Neuron (in vitro differentiated cells): ENCODE results near the gene ATP5ME.

Experiments used
- H2AFZ ChIP-seq: one replicate; pipeline ENCODE4 v1.6.1; 2013; ENCODE audit warnings: low read depth, mild to moderate bottlenecking, inconsistent platforms, low read length, moderate library complexity
- H3K27me3 ChIP-seq: one replicate; pipeline ENCODE4 v1.6.1; 2013; ENCODE audit warnings: low read length; ENCODE audit not compliant: insufficient read depth
- H3K36me3 ChIP-seq: one replicate; pipeline ENCODE4 v1.6.1; 2013; ENCODE audit warnings: low read length; ENCODE audit not compliant: insufficient read depth
- H3K4me1 ChIP-seq: one replicate; pipeline ENCODE4 v1.6.1; 2013; ENCODE audit warnings: low read length; ENCODE audit not compliant: insufficient read depth
- H3K4me3 ChIP-seq: 2 replicates; pipeline ENCODE4 v1.5.1; 2013; ENCODE audit warnings: mild to moderate bottlenecking, low read length, moderate library complexity
- H3K9me3 ChIP-seq: one replicate; pipeline ENCODE4 v1.6.1; 2013; ENCODE audit warnings: low read length

The ATP5ME gene

DNA sequence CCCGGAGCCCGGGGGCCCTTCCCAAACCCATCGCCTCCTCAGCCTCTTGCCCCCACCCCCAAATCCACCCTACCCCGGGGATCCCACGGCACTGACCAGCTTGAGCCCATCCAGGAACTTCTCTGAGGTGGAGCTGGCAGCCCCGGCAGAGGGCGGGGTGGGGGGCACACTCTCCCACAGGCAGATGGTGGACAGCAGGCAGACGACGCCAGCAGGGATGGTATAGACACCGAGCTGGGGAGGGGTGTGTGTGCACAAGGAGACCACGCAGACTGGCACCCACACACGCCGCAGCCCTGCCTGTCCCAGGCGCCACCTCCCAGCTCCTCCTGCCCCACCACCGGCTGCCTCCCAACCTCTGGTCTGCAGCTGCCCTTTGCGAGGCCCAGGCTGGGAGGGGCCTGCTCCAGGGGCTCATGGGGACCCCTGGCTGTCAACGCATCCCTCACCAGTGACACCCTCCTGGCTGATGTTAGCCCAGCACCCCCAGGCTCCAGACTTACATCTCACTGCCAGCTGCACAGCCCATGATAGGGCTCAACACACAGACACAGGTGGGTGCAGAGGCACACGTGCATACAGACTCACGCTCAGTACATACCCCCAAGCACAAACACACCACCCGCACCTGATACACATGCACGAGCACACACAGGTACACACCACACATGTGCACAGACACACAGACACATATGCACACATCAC, 10.7 kb upstream of the ATP5ME start:
- Histone ChIP-seq H3K9me3 (no peaks in the 10 kb centered on the region), H3K27me3 (no peaks in the 10 kb centered on the region), H3K36me3 (no peaks in the 10 kb centered on the region), H3K4me1 (peaks cover 4% of the 10 kb centered on the region), H2AFZ (no peak overlapping the region), H3K4me3 (no peak overlapping the region)

DNA sequence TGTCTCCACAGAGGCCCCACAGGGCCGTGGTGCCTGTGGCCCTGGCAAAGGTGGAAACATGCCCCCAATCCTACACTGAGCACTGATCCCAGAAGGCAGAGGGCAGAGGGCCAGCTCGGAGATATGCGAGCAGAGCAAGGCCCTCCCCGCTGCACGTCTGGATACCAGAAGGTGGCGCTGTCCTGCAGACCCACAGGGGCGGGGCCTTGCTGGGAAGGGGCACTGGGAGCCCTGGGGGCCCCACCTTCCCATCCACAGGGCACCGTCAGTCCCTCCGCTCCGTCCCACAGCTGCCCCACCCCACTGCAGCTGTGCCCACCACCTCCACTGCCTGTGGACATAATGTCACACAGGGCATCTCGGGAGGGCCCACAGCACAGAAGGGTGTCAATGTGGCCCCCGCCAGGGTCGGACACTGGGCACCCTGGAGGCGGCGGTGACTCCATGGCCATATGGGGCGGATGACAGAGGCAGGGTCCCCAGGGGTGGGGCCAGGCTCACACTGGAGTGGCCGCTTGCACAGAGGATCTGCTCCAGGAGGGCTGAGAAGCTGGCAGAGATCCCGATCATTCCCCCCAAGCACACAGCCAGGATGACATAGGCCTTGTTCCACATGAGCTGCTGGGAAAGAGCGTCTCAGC, 10.0 kb upstream of the ATP5ME start:
- H2AFZ ChIP-seq = no peak overlapping the region

DNA sequence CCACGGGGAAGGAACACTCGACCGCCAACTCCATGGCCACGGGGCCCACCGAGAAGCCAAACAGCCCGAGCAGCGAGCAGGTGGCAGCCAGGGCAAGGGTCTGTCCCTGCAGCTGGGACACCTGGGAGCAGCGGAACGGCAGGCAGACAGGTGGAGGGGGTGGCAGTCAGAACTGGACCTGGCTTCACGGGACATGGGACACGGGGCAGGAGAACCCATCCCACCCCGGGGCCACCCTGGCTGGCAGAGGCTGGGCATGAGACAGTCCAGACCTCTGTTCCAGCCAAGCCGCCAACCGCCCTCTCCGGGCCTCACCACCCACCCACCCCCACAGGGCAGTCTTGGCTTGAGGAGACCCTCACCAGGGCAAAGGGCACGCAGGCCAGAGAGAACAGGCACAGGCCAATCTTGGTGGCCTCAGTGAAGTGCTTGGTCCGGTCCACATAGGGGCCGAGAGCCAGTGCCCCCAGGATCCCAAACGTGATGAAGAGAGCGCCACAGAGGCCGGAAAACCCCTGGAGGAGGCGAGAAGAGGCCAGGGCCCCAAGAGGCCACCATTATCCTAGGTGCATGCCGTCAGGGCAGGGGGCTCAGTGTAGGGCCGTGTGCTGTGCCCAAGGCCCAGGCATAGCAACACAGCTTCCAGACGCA, 9.3 kb upstream of the ATP5ME start:
- H3K9me3 ChIP-seq = no peaks in the 10 kb centered on the region
- no peak overlapping the region for H3K4me3 ChIP-seq
- peaks cover 4% of the 10 kb centered on the region for H3K4me1 ChIP-seq
- H3K27me3 ChIP-seq = no peaks in the 10 kb centered on the region
- no peaks in the 10 kb centered on the region for H3K36me3 ChIP-seq
- H2AFZ ChIP-seq = no peak overlapping the region

More for the DNA sequence above, 10.0 kb upstream of the ATP5ME start:
- Histone ChIP-seq H3K9me3 (no peaks in the 10 kb centered on the region), H3K4me3 (no peak overlapping the region), H3K27me3 (no peaks in the 10 kb centered on the region), H3K4me1 (peaks cover 4% of the 10 kb centered on the region), H3K36me3 (no peaks in the 10 kb centered on the region)

DNA sequence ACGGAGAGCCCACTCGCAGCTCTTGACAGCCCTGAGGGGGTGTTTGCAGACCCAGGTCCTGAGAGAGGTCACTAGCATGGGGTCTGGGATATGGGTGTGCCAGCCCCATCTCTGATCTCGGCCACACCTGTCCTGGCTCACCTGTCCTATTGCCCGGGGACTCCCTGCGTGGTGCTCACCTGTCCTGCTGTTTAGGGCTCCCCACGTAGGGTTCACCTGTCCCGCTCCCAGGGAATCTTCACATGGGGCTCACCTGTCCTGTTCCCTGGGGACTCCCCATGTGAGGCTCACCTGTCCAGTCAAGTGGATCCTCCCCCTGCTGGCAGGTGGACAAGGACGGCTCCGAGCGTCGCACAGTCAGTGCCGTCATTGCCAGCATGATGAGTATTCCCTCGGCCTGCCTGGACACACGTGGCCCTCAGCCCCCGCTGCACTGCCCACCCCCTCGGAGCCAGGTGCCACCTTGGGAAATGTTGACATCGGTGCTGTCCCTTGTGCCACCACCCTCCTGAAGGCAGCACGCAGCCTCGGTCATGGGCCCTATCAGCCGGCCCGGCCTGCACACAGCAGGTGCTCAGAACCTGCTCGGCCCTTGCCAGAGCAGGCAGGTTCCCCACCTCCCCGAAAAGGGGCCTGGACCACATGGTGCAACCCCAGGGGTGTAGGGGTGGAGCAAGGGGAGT, 8.6 kb upstream of the ATP5ME start:
- Histone ChIP-seq H3K4me3 (no peak overlapping the region), H2AFZ (no peak overlapping the region), H3K9me3 (no peaks in the 10 kb centered on the region), H3K27me3 (no peaks in the 10 kb centered on the region), H3K36me3 (no peaks in the 10 kb centered on the region), H3K4me1 (peaks cover 4% of the 10 kb centered on the region)

DNA sequence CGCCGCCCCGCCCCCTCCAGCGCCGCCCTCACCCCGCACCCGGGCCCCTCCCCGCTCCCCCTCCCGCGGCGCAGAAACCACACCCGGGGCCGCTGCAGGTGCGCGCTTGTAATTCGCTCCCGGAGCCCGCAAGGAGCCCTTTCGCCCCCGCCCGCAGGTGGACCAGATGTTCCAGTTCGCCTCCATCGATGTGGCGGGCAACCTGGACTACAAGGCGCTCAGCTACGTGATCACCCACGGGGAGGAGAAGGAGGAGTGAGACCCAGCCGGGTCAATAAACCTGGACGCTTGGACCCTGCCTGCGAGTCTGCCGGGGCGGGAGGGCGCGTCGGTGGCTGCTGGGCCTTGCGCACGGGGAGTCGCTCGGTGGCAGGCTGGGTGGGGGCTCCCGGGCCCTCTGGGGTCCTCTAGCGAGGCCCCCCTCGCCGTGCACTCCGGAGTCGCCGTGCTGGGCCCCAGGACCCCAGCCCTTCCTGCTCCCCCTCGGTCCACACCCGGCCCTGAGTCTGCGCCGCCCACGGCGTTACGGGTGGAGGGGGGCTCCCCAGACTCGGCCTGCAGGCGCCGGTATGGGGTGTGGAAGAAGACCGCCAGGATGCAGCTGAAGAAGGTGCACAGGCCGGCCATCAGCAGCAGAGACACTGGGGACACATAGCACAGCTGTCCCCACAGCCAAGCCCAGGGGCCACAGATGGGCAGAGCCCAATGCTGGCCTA, 7.8 kb upstream of the ATP5ME start:
- Histone ChIP-seq H3K9me3 (no peaks in the 10 kb centered on the region), H3K36me3 (no peaks in the 10 kb centered on the region), H3K4me3 (no peak overlapping the region)

DNA sequence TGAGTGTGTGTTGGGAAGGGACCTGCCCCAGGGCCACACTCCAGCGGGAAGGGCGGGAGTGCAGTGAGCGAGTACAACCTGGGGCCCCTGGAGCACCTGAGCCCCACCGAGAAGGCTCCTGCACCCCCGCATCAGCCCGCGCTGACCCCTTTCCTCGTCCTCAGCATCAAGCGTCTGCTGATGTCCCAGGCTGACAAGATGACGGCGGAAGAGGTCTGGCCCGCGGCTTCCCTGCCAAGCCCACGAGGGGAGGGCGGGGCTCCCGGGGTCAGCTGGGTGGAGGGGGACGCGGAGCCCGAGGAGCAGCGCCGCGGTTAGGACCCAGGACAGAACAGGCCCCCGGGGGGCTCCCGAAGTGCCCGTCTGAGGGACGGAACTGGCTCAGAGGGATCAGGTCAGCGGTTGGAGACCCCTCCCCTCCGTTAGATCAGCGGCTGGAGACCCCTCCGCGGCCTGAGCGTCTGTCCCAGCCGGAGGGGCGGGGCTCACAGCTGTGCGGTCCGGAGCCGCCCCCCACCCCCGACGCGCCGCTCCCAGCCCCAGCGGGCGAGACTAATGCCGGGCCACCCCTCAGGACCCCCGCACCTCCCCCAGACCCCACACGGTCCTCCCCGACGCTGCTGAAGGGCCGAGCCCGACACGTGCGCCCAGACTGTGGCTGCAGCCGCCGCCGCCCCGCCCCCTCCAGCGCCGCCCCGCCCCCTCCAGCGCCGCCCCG, 7.0 kb upstream of the ATP5ME start:
- Histone ChIP-seq H3K36me3 (no peaks in the 10 kb centered on the region), H2AFZ (no peak overlapping the region), H3K27me3 (no peaks in the 10 kb centered on the region), H3K4me3 (peak overlapping the region; percentile 32), H3K9me3 (no peaks in the 10 kb centered on the region), H3K4me1 (peaks cover 4% of the 10 kb centered on the region)

More for the DNA sequence above, 7.8 kb upstream of the ATP5ME start:
- Histone ChIP-seq H3K4me1 (peaks cover 4% of the 10 kb centered on the region), H3K27me3 (no peaks in the 10 kb centered on the region), H2AFZ (no peak overlapping the region)

DNA sequence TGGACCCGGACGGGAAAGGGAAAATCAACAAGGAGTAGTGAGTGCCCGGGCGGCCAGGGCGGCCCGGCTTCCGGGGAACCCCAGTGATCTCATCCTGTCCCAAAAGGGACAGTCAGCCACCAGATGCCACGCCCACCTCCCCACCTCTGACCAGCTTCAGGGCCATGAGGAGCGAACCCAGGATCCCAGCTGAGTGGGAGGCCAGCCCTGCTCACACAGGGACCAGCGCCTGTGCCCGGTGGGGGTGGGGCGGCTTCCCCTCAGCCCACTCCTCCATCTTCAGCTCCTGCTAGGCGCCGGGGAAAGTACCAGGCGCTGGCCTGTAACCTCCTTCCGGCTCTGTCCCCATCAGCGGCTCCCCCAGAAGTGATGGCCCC, 6.5 kb upstream of the ATP5ME start:
- H3K4me1 ChIP-seq = peaks cover 4% of the 10 kb centered on the region
- no peaks in the 10 kb centered on the region for H3K36me3 ChIP-seq
- H2AFZ ChIP-seq = no peak overlapping the region
- H3K9me3 ChIP-seq = no peaks in the 10 kb centered on the region
- H3K4me3 ChIP-seq = peak overlapping the region; percentile 32
- no peaks in the 10 kb centered on the region for H3K27me3 ChIP-seq

DNA sequence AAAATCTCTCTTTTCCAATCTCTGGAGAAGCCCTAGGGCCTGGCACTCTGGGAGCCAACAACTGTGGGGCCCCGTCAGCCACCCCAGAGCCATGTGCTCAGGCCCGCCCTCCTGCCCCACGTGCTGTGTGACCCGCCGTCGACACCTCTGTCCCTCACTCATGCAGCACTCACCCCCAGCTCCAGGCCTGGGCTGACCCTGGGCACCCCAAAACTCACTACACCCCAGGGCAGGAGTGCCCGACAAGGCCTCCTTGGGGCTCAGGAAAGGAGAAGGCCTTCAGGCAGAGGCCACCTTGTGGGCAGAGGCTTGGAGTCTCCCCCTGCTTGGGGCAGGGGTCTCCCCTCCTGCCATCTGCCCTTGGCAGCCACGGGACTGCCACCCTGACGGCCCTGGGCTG, 6.0 kb upstream of the ATP5ME start:
- Histone ChIP-seq H3K27me3 (no peaks in the 10 kb centered on the region), H2AFZ (no peak overlapping the region), H3K4me1 (peaks cover 7% of the 10 kb centered on the region), H3K36me3 (no peaks in the 10 kb centered on the region), H3K4me3 (no peak overlapping the region), H3K9me3 (no peaks in the 10 kb centered on the region)

DNA sequence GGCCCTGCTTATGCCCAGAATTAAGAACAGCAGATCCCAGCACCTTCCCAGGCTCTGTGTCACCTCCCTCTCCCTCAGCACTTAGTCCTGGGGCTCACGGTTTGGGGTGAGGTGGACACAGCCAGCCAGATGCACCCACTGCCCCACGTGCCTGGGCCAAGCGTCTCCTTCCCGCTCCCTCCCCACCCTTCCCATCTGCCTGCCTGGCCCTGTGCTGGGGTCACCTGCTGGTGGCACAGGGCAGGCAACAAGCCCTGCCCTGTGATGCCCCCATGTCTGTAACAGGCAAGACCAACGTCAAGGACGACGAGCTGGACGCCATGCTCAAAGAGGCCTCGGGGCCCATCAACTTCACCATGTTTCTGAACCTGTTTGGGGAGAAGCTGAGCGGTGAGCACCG, 5.6 kb upstream of the ATP5ME start:
- Histone ChIP-seq H3K4me1 (peaks cover 8% of the 10 kb centered on the region), H3K4me3 (no peak overlapping the region), H3K9me3 (no peaks in the 10 kb centered on the region), H3K36me3 (no peaks in the 10 kb centered on the region), H3K27me3 (no peaks in the 10 kb centered on the region), H2AFZ (no peak overlapping the region)

DNA sequence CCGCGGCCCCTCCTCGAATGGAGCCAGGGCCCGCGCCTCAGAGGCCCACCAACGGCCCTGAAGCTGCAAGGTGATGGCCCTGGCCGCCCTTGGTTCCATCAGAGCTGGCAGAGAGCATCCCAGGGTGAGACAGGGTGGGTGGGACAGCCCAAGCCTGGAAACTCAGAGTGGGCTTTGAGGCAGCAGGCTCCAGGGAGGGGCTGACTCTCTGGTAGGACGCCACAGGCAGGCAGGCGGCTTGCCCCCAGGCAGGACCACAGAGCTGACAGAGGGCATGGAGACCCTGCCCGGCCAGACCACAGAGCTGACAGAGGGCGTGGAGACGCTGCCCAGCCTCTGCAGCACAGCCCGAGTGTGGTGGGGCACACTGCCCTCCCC, 5.0 kb upstream of the ATP5ME start:
- Histone ChIP-seq H3K4me1 (peaks cover 8% of the 10 kb centered on the region), H3K4me3 (no peak overlapping the region), H2AFZ (no peak overlapping the region)

DNA sequence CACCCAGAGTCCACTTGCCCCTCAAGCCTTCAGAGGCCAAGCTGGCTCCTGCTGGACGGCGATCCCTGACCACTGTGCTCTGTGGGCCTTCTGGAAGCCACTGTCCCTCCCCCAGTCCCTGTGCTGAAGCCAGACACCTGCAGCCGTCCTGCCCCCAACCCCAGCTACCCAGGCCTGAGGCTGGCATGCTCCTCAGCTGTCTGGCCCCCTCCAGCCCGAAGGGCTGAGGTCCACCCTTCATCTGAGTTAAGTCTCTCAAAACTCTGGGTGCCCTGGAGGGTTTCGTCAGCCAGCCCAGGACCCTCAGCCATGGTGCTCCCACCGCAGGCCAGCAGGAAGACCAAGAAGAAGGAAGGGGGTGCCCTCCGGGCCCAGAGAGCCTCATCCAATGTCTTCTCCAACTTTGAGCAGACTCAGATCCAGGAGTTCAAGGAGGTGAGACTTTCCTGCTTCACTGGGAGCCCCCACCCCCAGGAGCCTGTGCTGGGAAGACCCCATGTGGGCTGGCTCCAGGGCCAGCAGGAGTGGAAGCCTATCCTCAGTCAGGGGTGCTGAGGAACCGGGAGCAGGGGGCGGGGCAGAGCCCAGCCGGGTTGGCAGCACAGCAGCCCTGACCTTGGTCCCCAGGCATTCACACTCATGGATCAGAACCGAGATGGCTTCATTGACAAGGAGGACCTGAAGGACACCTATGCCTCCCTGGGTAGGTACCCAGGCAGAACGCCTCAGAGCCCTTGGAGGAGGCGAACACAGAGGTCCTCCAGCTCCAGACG, 4.4 kb upstream of the ATP5ME start:
- peaks cover 5% of the 10 kb centered on the region for H3K4me1 ChIP-seq
- no peak overlapping the region for H3K4me3 ChIP-seq
- H3K9me3 ChIP-seq = no peaks in the 10 kb centered on the region
- H2AFZ ChIP-seq = no peak overlapping the region
- H3K27me3 ChIP-seq = no peaks in the 10 kb centered on the region
- H3K36me3 ChIP-seq = no peaks in the 10 kb centered on the region

More for the DNA sequence above, 5.0 kb upstream of the ATP5ME start:
- H3K9me3 ChIP-seq = no peaks in the 10 kb centered on the region
- H3K36me3 ChIP-seq = no peaks in the 10 kb centered on the region
- H3K27me3 ChIP-seq = no peaks in the 10 kb centered on the region
